Loucy (cell line): ENCODE data around the gene PTPRK.

Experiments used
- CTCF ChIP-seq: fragments of 200-600 bp; sonication (generic); conservative IDR thresholded peaks from 2 replicates; pipeline ENCODE4 v1.5.1; 2014; ENCODE audit warnings: mild to moderate bottlenecking, antibody characterized with exemption, low read length
- EZH2phosphoT487 ChIP-seq: fragments of 200-600 bp; IDR thresholded peaks from 2 replicates; pipeline ENCODE4 v1.6.1; 2018; ENCODE audit warnings: antibody characterized with exemption, mild to moderate bottlenecking, moderate library complexity, borderline replicate concordance

GRCh38 chr6:128065072-128065471, 455.3 kb downstream of the PTPRK start:
- no peak for TF ChIP-seq CTCF
- no peak for TF ChIP-seq EZH2phosphoT487
